K562 (cell line): ENCODE data around the gene FARSA. TPM values are rescaled to one million over a fixed set of nuclear protein-coding genes. Genes with fewer than 3 reads are reported as not detected.

Experiments
- ARNT ChIP-seq, 2 experiments: fragments of 450-650 bp; IDR thresholded peaks; 2 replicates each; pipeline ENCODE4 v1.6.1; 2016; ENCODE audit warnings: mild to moderate bottlenecking in 1 of 2
- BDP1 ChIP-seq: IDR thresholded peaks from 3 replicates; pipeline ENCODE4 v1.6.1; 2011; ENCODE audit not compliant: insufficient read length, insufficient read depth
- C11orf30 ChIP-seq: fragments of 450-650 bp; IDR thresholded peaks from 2 replicates; pipeline ENCODE4 v1.6.1; 2016; ENCODE audit warnings: low read depth, mild to moderate bottlenecking
- CHD2 ChIP-seq: IDR thresholded peaks from 2 replicates; pipeline ENCODE4 v1.6.1; 2011; ENCODE audit warnings: low read depth, low read length
- CTBP1 ChIP-seq: fragments of 450-650 bp; IDR thresholded peaks from 2 replicates; pipeline ENCODE4 v1.6.1; 2016; ENCODE audit warnings: borderline replicate concordance
- FOXA3 ChIP-seq, 2 experiments: fragments of 450-650 bp in 1 of 2; sonication (generic) in 1 of 2; formaldehyde crosslinking; IDR thresholded peaks in 1 of 2; conservative IDR thresholded peaks in 1 of 2; 2 replicates each; pipeline versions ENCODE4 v1.4.0 to v1.8.0; 2020 to 2022; ENCODE audit warnings: mild to moderate bottlenecking in 2 of 2, missing genetic modification reagents in 1 of 2
- FOXM1 ChIP-seq, 2 experiments: fragments of 450-650 bp in 1 of 2; sonication (generic) in 1 of 2; formaldehyde crosslinking in 1 of 2; IDR thresholded peaks; 2 replicates each; pipeline versions ENCODE4 v1.6.1 to v1.9.0; 2017 to 2022; ENCODE audit warnings: low read depth in 2 of 2, mild to moderate bottlenecking in 2 of 2, missing genetic modification reagents in 1 of 2, moderate library complexity in 1 of 2
- JUND ChIP-seq, 2 experiments: IDR thresholded peaks; 2 replicates in 1 of 2; 3 replicates in 1 of 2; pipeline ENCODE4 v1.6.1; 2011; ENCODE audit warnings: borderline replicate concordance in 2 of 2, low read depth in 2 of 2, low read length in 2 of 2, improper control_type of control experiment in 1 of 2, missing biosample characterization in 1 of 2, missing genetic modification characterization in 1 of 2, missing genetic modification reagents in 1 of 2
- PHF21A ChIP-seq: fragments of 450-650 bp; IDR thresholded peaks from 2 replicates; pipeline ENCODE4 v1.6.1; 2017; ENCODE audit warnings: low read depth, borderline replicate concordance
- SETDB1 ChIP-seq: IDR thresholded peaks from one replicate; pipeline ENCODE4 v1.6.1; 2012; ENCODE audit warnings: low read length, control low read depth, inconsistent platforms
- TEAD1 ChIP-seq, 2 experiments: fragments of 450-650 bp in 1 of 2; sonication (generic) in 1 of 2; formaldehyde crosslinking; IDR thresholded peaks; 2 replicates each; pipeline versions ENCODE4 v1.4.0 to v1.8.0; 2020 to 2022; ENCODE audit warnings: mild to moderate bottlenecking in 2 of 2, missing genetic modification reagents in 1 of 2
- TEAD4 ChIP-seq, 2 experiments: sonication (generic) in 1 of 2; formaldehyde crosslinking in 1 of 2; IDR thresholded peaks; 2 replicates each; pipeline versions ENCODE4 v1.6.1 to v1.8.0; 2012 to 2022; ENCODE audit warnings: borderline replicate concordance in 1 of 2, inconsistent platforms in 1 of 2, low read length in 1 of 2, mild to moderate bottlenecking in 1 of 2, missing genetic modification reagents in 1 of 2
- USF1 ChIP-seq: sonication (generic); formaldehyde crosslinking; IDR thresholded peaks from 2 replicates; pipeline ENCODE4 v1.9.0; 2022; ENCODE audit warnings: mild to moderate bottlenecking, missing genetic modification reagents
- polyA plus RNA-seq, 8 experiments: library from polyadenylated mRNA; depleted of rRNA in 4 of 8; stranded (reverse) in 5 of 8; unstranded in 3 of 8; fragments of >200 nt; fragmentation: Nextera tagmentation in 2 of 8; fragmentation: Illumina TruSeq in 1 of 8; extraction: Ambion mirVana in 2 of 8; extraction: Trizol in 1 of 8; gene quantifications; 2 replicates each; pipeline versions ENCODE4 v1.2.1 to v1.2.3, GENCODE V29; 2011 to 2014; ENCODE audit warnings: inconsistent platforms in 1 of 8, missing spikeins in 1 of 8
- total RNA-seq, 7 experiments: library from RNA; depleted of rRNA in 6 of 7; stranded (reverse); fragments of >200 nt in 6 of 7; fragmentation: Illumina TruSeq in 2 of 7; extraction: Trizol in 2 of 7; gene quantifications; 2 replicates each; pipeline versions ENCODE4 v1.2.1 to v1.2.3, GENCODE V29; 2011 to 2021; ENCODE audit warnings: low replicate concordance in 1 of 7
- TF ChIP-seq, protein P1 (sequence below): fragments of 450-650 bp; conservative IDR thresholded peaks from 2 replicates; pipeline ENCODE4 v1.6.1; 2016; ENCODE audit warnings: missing genetic modification characterization, low read depth, mild to moderate bottlenecking, control low read depth, missing compliant biosample characterization
- TF ChIP-seq, protein P2 (sequence below): sonication (generic); formaldehyde crosslinking; IDR thresholded peaks from 2 replicates; pipeline ENCODE4 v1.8.1; 2023; ENCODE audit warnings: mild to moderate bottlenecking, missing genetic modification reagents, moderate library complexity
- TF ChIP-seq, protein P3 (sequence below): fragments of 250-450 bp; sonication (Bioruptor Pico); IDR thresholded peaks from 2 replicates; pipeline ENCODE4 v1.4.0; 2020

The FARSA gene
- total and polyA plus RNA-seq, 9 of the 15 experiments (the other 6 are each of a cell fraction or from before 2014, with no cell fraction given), result 25.2 to 237 (median 89.6) TPM

- TF ChIP-seq C11orf30, result peak; percentile 99
- TF ChIP-seq, protein P1, sequence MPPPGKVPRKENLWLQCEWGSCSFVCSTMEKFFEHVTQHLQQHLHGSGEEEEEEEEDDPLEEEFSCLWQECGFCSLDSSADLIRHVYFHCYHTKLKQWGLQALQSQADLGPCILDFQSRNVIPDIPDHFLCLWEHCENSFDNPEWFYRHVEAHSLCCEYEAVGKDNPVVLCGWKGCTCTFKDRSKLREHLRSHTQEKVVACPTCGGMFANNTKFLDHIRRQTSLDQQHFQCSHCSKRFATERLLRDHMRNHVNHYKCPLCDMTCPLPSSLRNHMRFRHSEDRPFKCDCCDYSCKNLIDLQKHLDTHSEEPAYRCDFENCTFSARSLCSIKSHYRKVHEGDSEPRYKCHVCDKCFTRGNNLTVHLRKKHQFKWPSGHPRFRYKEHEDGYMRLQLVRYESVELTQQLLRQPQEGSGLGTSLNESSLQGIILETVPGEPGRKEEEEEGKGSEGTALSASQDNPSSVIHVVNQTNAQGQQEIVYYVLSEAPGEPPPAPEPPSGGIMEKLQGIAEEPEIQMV (tag), result peak; percentile 84
- peak; percentile 99 for TF ChIP-seq FOXM1 (IDR thresholded peaks at IDR 0.05; ENCODE audit: low read depth)
- TF ChIP-seq FOXM1 (CRISPR knock-in tag; IDR thresholded peaks at IDR 0.05; ENCODE audit: low read depth), result no peak
- TF ChIP-seq, protein P2, sequence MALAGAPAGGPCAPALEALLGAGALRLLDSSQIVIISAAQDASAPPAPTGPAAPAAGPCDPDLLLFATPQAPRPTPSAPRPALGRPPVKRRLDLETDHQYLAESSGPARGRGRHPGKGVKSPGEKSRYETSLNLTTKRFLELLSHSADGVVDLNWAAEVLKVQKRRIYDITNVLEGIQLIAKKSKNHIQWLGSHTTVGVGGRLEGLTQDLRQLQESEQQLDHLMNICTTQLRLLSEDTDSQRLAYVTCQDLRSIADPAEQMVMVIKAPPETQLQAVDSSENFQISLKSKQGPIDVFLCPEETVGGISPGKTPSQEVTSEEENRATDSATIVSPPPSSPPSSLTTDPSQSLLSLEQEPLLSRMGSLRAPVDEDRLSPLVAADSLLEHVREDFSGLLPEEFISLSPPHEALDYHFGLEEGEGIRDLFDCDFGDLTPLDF, result peak; percentile 86
- TF ChIP-seq PHF21A, result no peak
- TF ChIP-seq SETDB1, result no peak
- peak; percentile 58 for TF ChIP-seq CHD2
- TF ChIP-seq, protein P3, sequence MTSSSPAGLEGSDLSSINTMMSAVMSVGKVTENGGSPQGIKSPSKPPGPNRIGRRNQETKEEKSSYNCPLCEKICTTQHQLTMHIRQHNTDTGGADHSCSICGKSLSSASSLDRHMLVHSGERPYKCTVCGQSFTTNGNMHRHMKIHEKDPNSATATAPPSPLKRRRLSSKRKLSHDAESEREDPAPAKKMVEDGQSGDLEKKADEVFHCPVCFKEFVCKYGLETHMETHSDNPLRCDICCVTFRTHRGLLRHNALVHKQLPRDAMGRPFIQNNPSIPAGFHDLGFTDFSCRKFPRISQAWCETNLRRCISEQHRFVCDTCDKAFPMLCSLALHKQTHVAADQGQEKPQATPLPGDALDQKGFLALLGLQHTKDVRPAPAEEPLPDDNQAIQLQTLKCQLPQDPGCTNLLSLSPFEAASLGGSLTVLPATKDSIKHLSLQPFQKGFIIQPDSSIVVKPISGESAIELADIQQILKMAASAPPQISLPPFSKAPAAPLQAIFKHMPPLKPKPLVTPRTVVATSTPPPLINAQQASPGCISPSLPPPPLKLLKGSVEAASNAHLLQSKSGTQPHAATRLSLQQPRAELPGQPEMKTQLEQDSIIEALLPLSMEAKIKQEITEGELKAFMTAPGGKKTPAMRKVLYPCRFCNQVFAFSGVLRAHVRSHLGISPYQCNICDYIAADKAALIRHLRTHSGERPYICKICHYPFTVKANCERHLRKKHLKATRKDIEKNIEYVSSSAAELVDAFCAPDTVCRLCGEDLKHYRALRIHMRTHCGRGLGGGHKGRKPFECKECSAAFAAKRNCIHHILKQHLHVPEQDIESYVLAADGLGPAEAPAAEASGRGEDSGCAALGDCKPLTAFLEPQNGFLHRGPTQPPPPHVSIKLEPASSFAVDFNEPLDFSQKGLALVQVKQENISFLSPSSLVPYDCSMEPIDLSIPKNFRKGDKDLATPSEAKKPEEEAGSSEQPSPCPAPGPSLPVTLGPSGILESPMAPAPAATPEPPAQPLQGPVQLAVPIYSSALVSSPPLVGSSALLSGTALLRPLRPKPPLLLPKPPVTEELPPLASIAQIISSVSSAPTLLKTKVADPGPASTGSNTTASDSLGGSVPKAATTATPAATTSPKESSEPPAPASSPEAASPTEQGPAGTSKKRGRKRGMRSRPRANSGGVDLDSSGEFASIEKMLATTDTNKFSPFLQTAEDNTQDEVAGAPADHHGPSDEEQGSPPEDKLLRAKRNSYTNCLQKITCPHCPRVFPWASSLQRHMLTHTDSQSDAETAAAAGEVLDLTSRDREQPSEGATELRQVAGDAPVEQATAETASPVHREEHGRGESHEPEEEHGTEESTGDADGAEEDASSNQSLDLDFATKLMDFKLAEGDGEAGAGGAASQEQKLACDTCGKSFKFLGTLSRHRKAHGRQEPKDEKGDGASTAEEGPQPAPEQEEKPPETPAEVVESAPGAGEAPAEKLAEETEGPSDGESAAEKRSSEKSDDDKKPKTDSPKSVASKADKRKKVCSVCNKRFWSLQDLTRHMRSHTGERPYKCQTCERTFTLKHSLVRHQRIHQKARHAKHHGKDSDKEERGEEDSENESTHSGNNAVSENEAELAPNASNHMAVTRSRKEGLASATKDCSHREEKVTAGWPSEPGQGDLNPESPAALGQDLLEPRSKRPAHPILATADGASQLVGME (CRISPR knock-in tag), result no peak
- TF ChIP-seq TEAD1 (CRISPR knock-in tag; IDR thresholded peaks at IDR 0.05), result peak in 1 of 2 experiments; percentile 87; a peak in 2 of 4 replicates
- peak in 1 of 2 experiments; percentile 72; a peak in 1 of 4 replicates for TF ChIP-seq FOXA3 (CRISPR knock-in tag; conservative IDR thresholded peaks at IDR 0.05 in 1 of 2, IDR thresholded peaks at IDR 0.05 in 1 of 2)
- 0 out of 2 replicates have a peak, but pooled peaks have one; percentile 51 for TF ChIP-seq CTBP1
- peak; percentile 94 for TF ChIP-seq JUND (IDR thresholded peaks at IDR 0.05; ENCODE audit: borderline replicate concordance, low read depth, low read length)
- no peak for TF ChIP-seq JUND (tag; IDR thresholded peaks at IDR 0.05; ENCODE audit: borderline replicate concordance, low read depth, low read length)
- TF ChIP-seq TEAD4 (IDR thresholded peaks at IDR 0.05; ENCODE audit: low read length), result no peak
- peak; percentile 77; the same call in 1 of the 2 replicates for TF ChIP-seq TEAD4 (CRISPR knock-in tag; IDR thresholded peaks at IDR 0.05; ENCODE audit: borderline replicate concordance)
- TF ChIP-seq ARNT (IDR thresholded peaks at IDR 0.05), result no peak
- TF ChIP-seq USF1 (CRISPR knock-in tag), result peak; percentile 29
- TF ChIP-seq BDP1, result no peak
These were observed 42.5 kb downstream of the FARSA start, which contains the start of gene GCDH (continued) for GRCh38 chr19:12890787-12891552.
